Uterus (tissue), 2 donors: ENCODE results near the gene FPGT.

Source experiments
- POLR2A ChIP-seq, 2 donors: fragments of 450-650 bp; IDR thresholded peaks; one replicate each; pipeline ENCODE4 v1.6.1; 2016; ENCODE audit warnings: antibody characterized with exemption in 2 of 2, mild to moderate bottlenecking in 1 of 2, moderate library complexity in 1 of 2
- TF ChIP-seq, protein P1 (sequence below), 4 experiments: fragments of 200-600 bp in 2 of 4; fragments of 450-650 bp in 2 of 4; sonication (generic) in 2 of 4; IDR thresholded peaks; one replicate each; pipeline ENCODE4 v1.5.1; 2016 to 2019; ENCODE audit warnings: antibody characterized with exemption in 4 of 4, mild to moderate bottlenecking in 2 of 4, moderate library complexity in 1 of 4

DNA sequence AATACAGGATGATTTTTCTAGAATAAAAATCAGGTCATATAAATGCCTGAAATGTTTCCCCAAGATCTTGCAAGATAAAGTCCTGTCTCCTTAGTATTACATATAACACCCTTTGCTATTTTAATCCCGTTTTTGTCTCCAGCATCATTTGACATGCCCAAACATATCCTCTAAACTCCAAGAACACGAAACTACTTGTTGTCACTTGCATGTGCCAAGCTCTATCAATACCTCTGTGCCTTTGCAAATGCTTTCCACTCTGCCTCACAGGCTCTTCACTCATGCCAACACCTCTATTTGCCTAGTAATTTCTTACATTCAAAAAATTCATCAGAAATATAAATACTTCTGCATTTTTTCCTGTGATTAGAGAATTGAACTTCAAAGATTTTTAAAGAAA, 38.0 kb upstream of the FPGT start:
- no peak for TF ChIP-seq POLR2A (IDR thresholded peaks at IDR 0.05)
- TF ChIP-seq, protein P1, sequence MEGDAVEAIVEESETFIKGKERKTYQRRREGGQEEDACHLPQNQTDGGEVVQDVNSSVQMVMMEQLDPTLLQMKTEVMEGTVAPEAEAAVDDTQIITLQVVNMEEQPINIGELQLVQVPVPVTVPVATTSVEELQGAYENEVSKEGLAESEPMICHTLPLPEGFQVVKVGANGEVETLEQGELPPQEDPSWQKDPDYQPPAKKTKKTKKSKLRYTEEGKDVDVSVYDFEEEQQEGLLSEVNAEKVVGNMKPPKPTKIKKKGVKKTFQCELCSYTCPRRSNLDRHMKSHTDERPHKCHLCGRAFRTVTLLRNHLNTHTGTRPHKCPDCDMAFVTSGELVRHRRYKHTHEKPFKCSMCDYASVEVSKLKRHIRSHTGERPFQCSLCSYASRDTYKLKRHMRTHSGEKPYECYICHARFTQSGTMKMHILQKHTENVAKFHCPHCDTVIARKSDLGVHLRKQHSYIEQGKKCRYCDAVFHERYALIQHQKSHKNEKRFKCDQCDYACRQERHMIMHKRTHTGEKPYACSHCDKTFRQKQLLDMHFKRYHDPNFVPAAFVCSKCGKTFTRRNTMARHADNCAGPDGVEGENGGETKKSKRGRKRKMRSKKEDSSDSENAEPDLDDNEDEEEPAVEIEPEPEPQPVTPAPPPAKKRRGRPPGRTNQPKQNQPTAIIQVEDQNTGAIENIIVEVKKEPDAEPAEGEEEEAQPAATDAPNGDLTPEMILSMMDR (IDR thresholded peaks at IDR 0.05), result no peak
